NCI-H345 treated with DMSO at 0.1 percent for 48 hours (cell line): ENCODE measurements around the gene DYRK2.

Source experiments
- DNase-seq: peaks from one replicate; lab custom pipeline; 2025; ENCODE audit not compliant: unreplicated experiment; lab: John Stamatoyannopoulos, UW

The DYRK2 gene

DNA sequence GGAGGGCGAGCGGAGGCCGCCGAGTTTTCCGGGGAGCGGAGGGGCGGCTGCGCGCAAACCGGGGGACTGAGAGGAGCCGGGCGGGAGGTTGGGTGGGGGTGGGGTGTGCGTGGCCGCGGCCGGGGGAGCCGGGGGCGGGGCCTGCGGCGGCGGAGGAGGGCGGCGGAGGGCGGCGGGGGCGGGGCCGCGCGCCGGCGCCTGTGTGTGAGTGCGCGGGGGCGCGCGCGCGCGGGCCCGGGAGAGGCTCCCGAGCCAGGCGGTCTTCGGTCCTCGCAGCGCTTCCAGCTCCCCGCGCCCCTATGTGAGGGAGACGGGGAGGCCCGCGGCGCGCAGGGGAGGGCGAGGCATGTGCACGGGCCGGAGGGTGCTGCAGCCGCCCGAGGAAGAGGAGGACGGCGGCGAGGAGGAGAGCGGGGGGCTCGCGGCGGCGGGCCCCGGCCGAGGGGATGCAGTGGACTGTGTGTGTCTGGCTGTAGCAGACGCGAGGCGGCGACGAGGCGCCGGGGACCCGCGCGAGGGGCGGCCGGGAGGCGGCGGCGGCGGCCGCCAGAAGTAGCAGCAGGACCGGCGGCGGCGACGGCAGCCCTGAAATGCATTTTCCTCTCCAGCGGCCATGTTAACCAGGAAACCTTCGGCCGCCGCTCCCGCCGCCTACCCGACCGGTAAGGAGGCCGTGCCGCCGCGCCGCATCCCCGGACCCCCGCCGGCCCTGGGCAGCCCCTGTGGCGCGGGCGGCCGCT, at the start of gene DYRK2:
Gene DYRK2 (plus strand): TSS at position 225 of the 740 bp plus-strand sequence. CDS start 389 bp downstream, at position 614.
- DNase-seq: peak; percentile 39

- DNase-seq: no peak
Measured at GRCh38 chr12:67599691-67600090, 48.9 kb upstream of the DYRK2 start.

- DNase-seq: no peak
Measured at GRCh38 chr12:67601126-67601525, 47.4 kb upstream of the DYRK2 start.

- DNase-seq: no peak
Measured at GRCh38 chr12:67609226-67609870, 39.2 kb upstream of the DYRK2 start.

GRCh38 chr12:67613040-67613439, 35.5 kb upstream of the DYRK2 start:
- DNase-seq: no peak

- no peak for DNase-seq
Measured at GRCh38 chr12:67617629-67618028, 30.9 kb upstream of the DYRK2 start.

DNA sequence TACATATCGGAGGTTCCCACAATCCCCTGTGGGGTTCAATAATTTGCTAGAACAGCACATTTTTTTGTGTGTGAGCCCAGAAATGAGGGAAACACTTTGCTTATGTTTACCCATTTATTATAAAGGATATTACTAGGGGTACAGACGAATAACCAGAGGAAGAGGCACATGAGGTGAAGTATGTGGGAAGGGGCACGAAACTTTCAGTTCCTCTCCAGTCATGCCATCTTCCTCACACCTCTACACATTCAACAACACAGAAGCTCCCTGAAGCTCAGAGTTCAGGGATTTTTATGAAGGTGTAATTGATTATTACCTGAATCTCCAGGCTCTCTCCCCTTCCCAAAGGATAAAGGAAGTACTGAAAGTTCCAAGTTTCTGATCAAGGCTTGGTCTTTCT, 30.2 kb upstream of the DYRK2 start:
- no peak for DNase-seq

GRCh38 chr12:67621112-67621511, 27.4 kb upstream of the DYRK2 start:
- DNase-seq: no peak

- no peak for DNase-seq
Measured at GRCh38 chr12:67621926-67622325, 26.6 kb upstream of the DYRK2 start.

DNA sequence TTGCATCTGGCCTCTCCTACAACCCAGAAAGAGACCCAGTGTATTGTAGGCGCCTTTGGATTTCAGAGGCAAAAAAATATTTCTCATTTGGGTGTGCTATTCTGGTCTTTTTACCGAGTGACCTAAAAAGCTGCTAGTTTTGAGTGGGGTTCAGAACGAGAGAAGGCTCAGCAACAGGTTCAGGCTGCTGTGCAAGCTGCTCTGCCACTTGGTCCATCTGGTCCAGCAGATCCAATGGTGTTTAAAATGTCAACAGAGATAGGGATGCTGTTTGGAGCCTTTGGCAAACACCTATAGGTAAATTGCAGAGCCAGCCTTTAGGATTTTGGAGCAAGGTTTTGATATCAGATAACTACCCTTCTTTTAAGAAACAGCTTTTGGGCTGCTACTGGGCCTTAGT, 25.3 kb upstream of the DYRK2 start:
- no peak for DNase-seq

DNA sequence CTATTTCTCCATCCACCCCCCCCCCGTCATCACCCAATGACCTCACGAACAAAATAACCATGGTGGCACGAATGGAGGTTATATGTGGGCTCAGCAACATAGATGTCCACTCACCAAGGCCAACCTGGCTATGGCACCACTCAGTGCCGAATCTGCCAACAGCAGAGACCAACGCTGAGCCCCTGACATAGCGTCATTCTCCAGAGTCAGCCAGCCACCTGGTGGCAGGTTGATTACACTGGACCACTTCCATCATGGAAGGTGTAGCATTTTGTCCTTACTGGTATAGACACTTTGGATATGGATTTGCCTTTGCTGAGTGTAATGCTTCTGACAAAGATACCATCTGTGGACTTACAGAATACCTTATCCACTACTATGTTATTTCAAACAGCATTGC, 24.2 kb upstream of the DYRK2 start:
- no peak for DNase-seq

GRCh38 chr12:67625004-67625403, 23.5 kb upstream of the DYRK2 start:
- DNase-seq: no peak

DNA sequence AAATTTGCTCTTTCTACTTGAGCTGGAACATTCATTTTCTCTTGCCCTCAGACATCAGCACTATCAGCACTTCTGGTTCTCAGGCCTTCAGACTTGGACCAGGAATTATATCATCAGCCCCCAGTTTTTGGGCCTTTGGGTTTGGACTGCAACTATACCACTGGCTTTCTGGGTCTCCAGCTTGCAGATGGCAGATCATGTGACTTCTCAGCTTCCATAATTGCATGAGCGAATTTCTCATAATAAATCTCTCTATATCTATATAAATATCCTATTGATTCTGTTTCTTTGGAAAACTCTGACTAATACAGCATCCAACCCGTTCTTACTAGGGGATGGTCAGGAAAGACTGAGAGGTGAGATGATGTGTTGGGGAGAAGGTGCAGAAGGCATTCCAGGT, 22.4 kb upstream of the DYRK2 start:
- no peak for DNase-seq

DNA sequence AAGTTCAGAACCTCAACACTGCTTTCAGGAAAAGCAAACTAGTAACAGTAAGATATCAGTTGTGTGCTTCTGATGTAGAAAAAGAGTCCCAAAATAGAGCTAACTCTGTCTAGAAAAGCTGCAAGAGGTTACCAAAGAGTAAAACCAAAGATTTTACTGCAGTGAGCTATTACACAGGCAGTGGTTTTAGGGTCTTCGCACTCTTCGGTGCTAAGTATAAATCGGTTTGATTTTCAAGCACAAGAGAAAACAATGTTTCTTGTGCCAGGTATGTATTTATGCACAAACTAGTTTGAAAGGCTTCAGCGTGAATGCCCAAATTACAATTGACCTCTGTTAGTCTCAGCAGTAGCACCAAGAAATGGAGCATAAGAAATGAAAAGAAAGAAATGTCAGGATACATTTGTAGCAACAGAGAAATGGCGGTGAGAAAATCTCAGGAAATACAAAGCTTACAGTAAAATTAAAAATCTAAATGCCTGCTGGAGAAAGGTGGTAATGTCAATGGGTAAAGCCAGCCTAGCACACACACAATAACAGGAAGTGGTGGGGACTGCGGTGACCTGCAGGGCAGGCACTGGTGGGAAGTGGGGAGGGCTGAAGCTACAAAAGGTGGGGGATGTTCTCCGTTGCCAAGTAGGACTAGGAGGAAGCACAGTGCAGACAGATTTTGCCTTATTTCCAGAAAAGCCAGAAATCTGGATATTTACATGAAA, 18.0 kb upstream of the DYRK2 start:
- no peak for DNase-seq

DNA sequence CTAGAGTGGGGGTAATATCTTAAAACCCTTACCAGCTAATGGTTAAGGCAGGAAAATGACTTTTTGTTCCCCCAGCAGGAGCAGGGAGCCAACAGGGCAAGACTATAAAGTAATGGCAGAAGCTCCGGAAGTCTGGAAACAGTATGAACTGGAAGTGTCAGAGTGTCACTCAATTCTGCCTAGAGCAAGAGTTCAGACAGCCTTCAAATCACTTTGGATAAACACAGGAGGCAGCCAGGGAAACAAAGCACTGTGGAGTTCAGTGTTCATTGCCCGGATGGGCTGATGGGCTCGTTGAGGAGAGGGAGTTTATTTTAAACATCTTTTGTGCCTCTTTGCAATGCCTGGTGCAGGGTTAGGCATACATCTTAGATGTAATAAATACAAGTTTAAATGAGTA, 16.5 kb upstream of the DYRK2 start:
- no peak for DNase-seq

- DNase-seq: no peak
Measured at GRCh38 chr12:67633024-67633610, 15.4 kb upstream of the DYRK2 start.

- no peak for DNase-seq
Measured at GRCh38 chr12:67633708-67634107, 14.8 kb upstream of the DYRK2 start.

GRCh38 chr12:67634303-67634761, 14.2 kb upstream of the DYRK2 start:
- DNase-seq: no peak

DNA sequence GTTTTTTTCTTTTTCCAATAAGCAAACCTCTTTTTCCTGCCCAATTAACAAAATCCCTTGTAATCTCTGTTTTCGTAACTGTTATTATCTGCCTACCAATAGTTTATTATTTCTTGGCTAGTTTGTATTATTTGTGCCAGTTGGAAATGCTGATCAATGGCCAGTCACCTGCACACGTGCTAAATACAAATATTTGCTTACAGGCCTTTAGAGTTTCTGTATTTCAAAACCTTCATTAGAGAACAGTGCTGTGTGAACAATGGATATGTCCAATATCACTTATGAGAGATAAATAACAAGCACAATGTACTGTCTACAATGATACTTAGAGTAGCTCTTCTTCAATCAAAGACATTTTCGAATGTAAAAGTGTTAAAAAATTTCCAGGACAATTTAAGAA, 10.8 kb upstream of the DYRK2 start:
- DNase-seq: no peak

DNA sequence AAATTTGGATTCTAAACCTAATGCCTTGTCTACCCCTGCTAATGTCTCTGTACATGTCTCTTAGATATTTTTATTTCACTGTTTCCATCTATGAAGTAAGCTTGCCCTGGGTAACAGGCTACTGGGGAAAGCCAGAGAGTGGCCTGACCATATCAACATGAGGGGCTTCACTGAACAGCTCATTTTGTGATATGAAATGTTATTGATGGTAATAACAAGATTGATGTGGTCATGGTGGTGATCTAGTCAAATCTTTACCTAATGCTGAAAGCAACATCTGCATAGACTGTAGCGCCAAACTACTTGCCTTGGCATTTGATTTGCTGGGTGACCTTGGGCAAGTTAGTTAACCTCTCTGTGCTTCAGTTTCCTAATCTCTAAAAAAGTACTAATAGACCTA, 9.9 kb upstream of the DYRK2 start:
- no peak for DNase-seq

- no peak for DNase-seq
Measured at GRCh38 chr12:67640863-67641262, 7.7 kb upstream of the DYRK2 start.

GRCh38 chr12:67645126-67645525, 3.4 kb upstream of the DYRK2 start:
- DNase-seq: no peak
